Testis (tissue), 3 donors: Measurements from ENCODE around the gene SLC35F2. TPM values are rescaled to one million over a fixed set of nuclear protein-coding genes. Genes with fewer than 3 reads are reported as not detected.

ENCODE experiments used
- DNase-seq: peaks from one replicate; pipeline ENCODE4 v3.0.0-alpha.2; 2019
- H3K27ac ChIP-seq, 2 donors: fragments of 200-600 bp; sonication (generic); one replicate each; pipeline ENCODE4 v1.5.1; 2019
- H3K27me3 ChIP-seq: fragments of 200-600 bp; sonication (generic); one replicate; pipeline ENCODE4 v1.5.1; 2019
- H3K36me3 ChIP-seq: fragments of 200-600 bp; sonication (generic); one replicate; pipeline ENCODE4 v1.5.1; 2017; ENCODE audit warnings: low read depth; ENCODE audit errors: missing control alignments
- H3K4me1 ChIP-seq: fragments of 200-600 bp; sonication (generic); one replicate; pipeline ENCODE4 v1.5.1; 2019
- H3K4me3 ChIP-seq, 2 donors: fragments of 200-600 bp; sonication (generic); one replicate each; pipeline ENCODE4 v1.5.1; 2017 to 2019
- H3K9me3 ChIP-seq: fragments of 200-600 bp; sonication (generic); one replicate; pipeline ENCODE4 v1.5.1; 2017
- POLR2A ChIP-seq: fragments of 450-650 bp; IDR thresholded peaks from one replicate; pipeline ENCODE4 v1.6.1; 2017; ENCODE audit warnings: antibody characterized with exemption, mild to moderate bottlenecking, moderate library complexity
- WGBS, 2 donors: methylation state at CpG; one replicate each; pipeline ENCODE4 v1.1.5; 2018; 5-methylcytosine and 5-hydroxymethylcytosine counted together
- intact Hi-C: fragments of 100-400 bp; cut with DNase I; formaldehyde crosslinking; loops from one replicate; pipeline ENCODE4 v1.15.1; 2023; ENCODE audit warnings: low total_unique reads
- polyA plus RNA-seq: library from polyadenylated mRNA; stranded (reverse); fragments of 350-450 nt; fragmentation: Illumina TruSeq; extraction: RNeasy Lipid Tissue Mini Kit (QIAGEN cat#74804); gene quantifications from one replicate; pipeline ENCODE4 v1.2.3, GENCODE V29; 2014; ENCODE audit warnings: low read depth, low replicate concordance; ENCODE audit not compliant: insufficient read depth
- total RNA-seq, 2 donors: library from RNA; depleted of rRNA; stranded (reverse); fragments of >200 nt; gene quantifications; one replicate each; pipeline ENCODE4 v1.2.3, GENCODE V29; 2016
- TF ChIP-seq, protein P1 (sequence below), 3 experiments: fragments of 450-650 bp in 2 of 3; fragments of 200-600 bp in 1 of 3; sonication (generic) in 1 of 3; IDR thresholded peaks; one replicate each; pipeline ENCODE4 v1.5.1; 2016 to 2019; ENCODE audit warnings: antibody characterized with exemption in 3 of 3, mild to moderate bottlenecking in 2 of 3, moderate library complexity in 1 of 3

SLC35F2 gene
- total and polyA plus RNA-seq, 3 donors from 2014 or later, result 7.8 to 12.9 (median 8.0) TPM

- TF ChIP-seq, protein P1, sequence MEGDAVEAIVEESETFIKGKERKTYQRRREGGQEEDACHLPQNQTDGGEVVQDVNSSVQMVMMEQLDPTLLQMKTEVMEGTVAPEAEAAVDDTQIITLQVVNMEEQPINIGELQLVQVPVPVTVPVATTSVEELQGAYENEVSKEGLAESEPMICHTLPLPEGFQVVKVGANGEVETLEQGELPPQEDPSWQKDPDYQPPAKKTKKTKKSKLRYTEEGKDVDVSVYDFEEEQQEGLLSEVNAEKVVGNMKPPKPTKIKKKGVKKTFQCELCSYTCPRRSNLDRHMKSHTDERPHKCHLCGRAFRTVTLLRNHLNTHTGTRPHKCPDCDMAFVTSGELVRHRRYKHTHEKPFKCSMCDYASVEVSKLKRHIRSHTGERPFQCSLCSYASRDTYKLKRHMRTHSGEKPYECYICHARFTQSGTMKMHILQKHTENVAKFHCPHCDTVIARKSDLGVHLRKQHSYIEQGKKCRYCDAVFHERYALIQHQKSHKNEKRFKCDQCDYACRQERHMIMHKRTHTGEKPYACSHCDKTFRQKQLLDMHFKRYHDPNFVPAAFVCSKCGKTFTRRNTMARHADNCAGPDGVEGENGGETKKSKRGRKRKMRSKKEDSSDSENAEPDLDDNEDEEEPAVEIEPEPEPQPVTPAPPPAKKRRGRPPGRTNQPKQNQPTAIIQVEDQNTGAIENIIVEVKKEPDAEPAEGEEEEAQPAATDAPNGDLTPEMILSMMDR (IDR thresholded peaks at IDR 0.05), result no peak
- no peak for TF ChIP-seq POLR2A
- no peaks in the 10 kb centered on the region for H3K36me3 ChIP-seq
- no peak overlapping the region for H3K27ac ChIP-seq
- no peak for DNase-seq
- no peaks in the 10 kb centered on the region for H3K9me3 ChIP-seq
- 88 to 95% methylated on average over 1 of the region's 1 CpG for WGBS, 2 donors
- no peaks in the 10 kb centered on the region for H3K27me3 ChIP-seq
- no peak overlapping the region for H3K4me3 ChIP-seq
- no peaks in the 10 kb centered on the region for H3K4me1 ChIP-seq
- intact Hi-C loops, result no loop called here
These were observed 100.9 kb downstream of the SLC35F2 start for GRCh38 chr11:107757661-107758060.

DNA sequence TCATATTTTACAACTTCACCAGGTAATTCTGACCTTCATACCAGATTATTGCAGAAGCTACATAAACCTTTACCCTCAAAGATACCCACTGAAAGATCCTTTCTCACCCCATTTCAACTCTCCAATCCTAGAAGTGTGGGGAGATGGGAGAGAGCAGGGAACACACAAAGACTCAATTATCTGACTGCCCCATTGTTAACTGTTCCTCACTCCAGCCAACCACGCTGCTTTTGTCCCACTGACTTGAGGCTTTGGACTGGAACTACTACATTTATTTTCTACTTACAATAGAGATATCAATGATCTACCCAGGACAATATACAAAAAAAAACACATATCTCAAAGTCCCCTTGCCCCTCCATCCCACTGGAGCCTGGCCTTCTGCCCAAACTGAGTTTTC lies 102.0 kb downstream of the SLC35F2 start:
- Histone ChIP-seq H3K9me3 (no peaks in the 10 kb centered on the region), H3K36me3 (no peaks in the 10 kb centered on the region), H3K4me1 (no peaks in the 10 kb centered on the region), H3K27me3 (no peaks in the 10 kb centered on the region), H3K27ac (no peak overlapping the region), H3K4me3 (no peak overlapping the region)
- intact Hi-C loops, result no loop called here
- TF ChIP-seq, protein P1 (IDR thresholded peaks at IDR 0.05), result no peak
- no peak for TF ChIP-seq POLR2A
- WGBS, 2 donors, result 85 to 88% methylated on average over 1 of the region's 1 CpG
- no peak for DNase-seq

GRCh38 chr11:107752949-107753822 lies 105.4 kb downstream of the SLC35F2 start:
- H3K4me3 ChIP-seq, result no peak overlapping the region
- no peak overlapping the region for H3K27ac ChIP-seq
- intact Hi-C loops, result no loop called here
- no peak for TF ChIP-seq POLR2A
- TF ChIP-seq, protein P1 (IDR thresholded peaks at IDR 0.05), result no peak
- H3K36me3 ChIP-seq, result no peaks in the 10 kb centered on the region
- H3K27me3 ChIP-seq, result no peaks in the 10 kb centered on the region
- no peaks in the 10 kb centered on the region for H3K4me1 ChIP-seq
- H3K9me3 ChIP-seq, result no peaks in the 10 kb centered on the region
- no peak for DNase-seq
- 46 to 84% methylated on average over 2 of the region's 2 CpGs for WGBS, 2 donors

DNA sequence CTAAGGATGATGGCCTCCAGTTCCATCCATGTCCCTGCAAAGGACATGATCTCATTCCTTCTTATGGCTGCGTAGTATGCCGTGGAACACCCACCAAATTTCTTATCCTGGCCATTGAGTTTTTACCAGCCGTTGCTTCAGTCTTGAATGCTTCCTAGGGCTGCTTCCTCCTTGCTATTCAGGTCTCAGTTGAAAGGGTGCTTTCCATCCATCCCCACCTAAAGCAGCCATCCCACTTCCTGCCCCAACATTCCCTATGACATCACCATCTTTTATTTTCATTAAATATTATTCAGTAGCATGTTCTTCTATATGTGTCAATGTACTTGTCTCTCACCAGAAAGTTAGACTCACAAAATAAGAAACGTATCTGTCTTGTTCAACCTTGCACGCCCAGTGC lies 106.1 kb downstream of the SLC35F2 start:
- no peaks in the 10 kb centered on the region for H3K27me3 ChIP-seq
- H3K4me3 ChIP-seq, result no peak overlapping the region
- no peaks in the 10 kb centered on the region for H3K36me3 ChIP-seq
- H3K4me1 ChIP-seq, result no peaks in the 10 kb centered on the region
- intact Hi-C loops, result no loop called here
- 51 to 71% methylated on average over 5 of the region's 5 CpGs for WGBS, 2 donors
- H3K27ac ChIP-seq, result no peak overlapping the region
- H3K9me3 ChIP-seq, result no peaks in the 10 kb centered on the region
- TF ChIP-seq POLR2A, result no peak
- TF ChIP-seq, protein P1 (IDR thresholded peaks at IDR 0.05), result no peak
- DNase-seq, result no peak

DNA sequence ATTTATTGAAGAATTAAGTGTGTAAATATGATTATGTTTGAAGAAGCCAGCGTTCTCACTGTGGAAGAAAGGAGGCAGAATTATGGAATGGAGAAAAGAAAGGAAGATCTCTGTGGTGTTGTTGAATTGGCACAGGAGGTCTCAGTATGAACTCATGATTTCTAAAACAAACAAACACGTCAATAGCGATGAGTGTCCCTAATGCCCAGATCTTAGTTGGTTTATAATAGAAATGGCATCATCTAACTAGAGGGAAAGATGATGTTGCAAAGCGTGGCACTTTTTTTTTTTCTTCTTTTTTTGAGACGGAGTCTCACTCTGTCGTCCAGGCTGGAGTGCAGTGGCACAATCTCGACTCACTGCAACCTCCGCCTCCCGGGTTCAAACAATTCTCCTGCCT lies 107.5 kb downstream of the SLC35F2 start:
- Histone ChIP-seq H3K9me3 (no peaks in the 10 kb centered on the region), H3K36me3 (no peaks in the 10 kb centered on the region), H3K4me3 (no peak overlapping the region), H3K27me3 (no peaks in the 10 kb centered on the region), H3K27ac (no peak overlapping the region), H3K4me1 (no peaks in the 10 kb centered on the region)
- 75 to 85% methylated on average over 9 of the region's 9 CpGs for WGBS, 2 donors
- TF ChIP-seq, protein P1 (IDR thresholded peaks at IDR 0.05), result no peak
- TF ChIP-seq POLR2A, result no peak
- no peak for DNase-seq
- intact Hi-C loops, result no loop called here
